ENCODE data around the gene KRT32.

KRT32 gene

DNA sequence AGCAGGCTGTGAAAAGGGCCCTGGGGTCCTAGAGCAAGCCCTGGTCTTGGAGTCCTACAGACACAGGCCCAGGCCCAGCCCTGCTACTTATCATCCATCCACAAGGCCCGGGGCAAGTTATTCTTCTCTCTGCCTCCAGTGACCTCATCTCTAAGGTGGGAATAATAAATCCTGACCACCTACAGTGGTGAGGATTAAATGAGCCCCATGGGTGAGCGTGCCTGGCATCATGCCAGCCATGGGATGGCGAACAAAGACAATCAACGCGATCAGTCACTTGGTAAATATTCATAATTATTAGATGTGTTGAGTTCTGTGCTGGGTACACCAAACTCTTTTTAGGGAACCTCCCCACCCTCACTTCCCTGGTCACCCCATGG is 46.0 kb upstream of the KRT32 start:
- Histone ChIP-seq H3K4me3 (replicated peaks; ENCODE audit: insufficient read depth, low read length) (no peak overlapping the region), H3K27me3 (ENCODE audit: insufficient read depth, poor library complexity, severe bottlenecking) (no peaks in the 10 kb centered on the region), H3K27ac (replicated peaks) (no peak overlapping the region)
- no peak for TF ChIP-seq CTCF (IDR thresholded peaks at IDR 0.05; ENCODE audit: insufficient read depth, low read length)
- no peak for TF ChIP-seq GABPA (IDR thresholded peaks at IDR 0.05; ENCODE audit: low read depth)
- TF ChIP-seq REST (IDR thresholded peaks at IDR 0.05; ENCODE audit: insufficient replicate concordance, low read depth) = no peak
- TF ChIP-seq SPI1 (IDR thresholded peaks at IDR 0.05; ENCODE audit: borderline replicate concordance, low read depth) = no peak
- TF ChIP-seq POLR2AphosphoS5 (IDR thresholded peaks at IDR 0.05; ENCODE audit: low read depth) = no peak
- DNase-seq (ENCODE audit: low read depth in 1 of 2, low spot score in 1 of 2) = no peak

GRCh38 chr17:41512546-41513167 is 45.5 kb upstream of the KRT32 start:
- peak in 1 of 2 experiments; percentile 21 for DNase-seq (ENCODE audit: low read depth in 1 of 2, low spot score in 1 of 2)
- Histone ChIP-seq H3K27me3 (ENCODE audit: insufficient read depth, poor library complexity, severe bottlenecking) (no peaks in the 10 kb centered on the region), H3K4me3 (replicated peaks; ENCODE audit: insufficient read depth, low read length) (no peak overlapping the region), H3K27ac (replicated peaks) (no peak overlapping the region)
- TF ChIP-seq REST (IDR thresholded peaks at IDR 0.05; ENCODE audit: insufficient replicate concordance, low read depth) (no peak), CTCF (IDR thresholded peaks at IDR 0.05; ENCODE audit: insufficient read depth, low read length) (no peak), POLR2AphosphoS5 (IDR thresholded peaks at IDR 0.05; ENCODE audit: low read depth) (no peak), SPI1 (IDR thresholded peaks at IDR 0.05; ENCODE audit: borderline replicate concordance, low read depth) (peak; percentile 32; the same call in 1 of the 2 replicates), GABPA (IDR thresholded peaks at IDR 0.05; ENCODE audit: low read depth) (no peak)

DNA sequence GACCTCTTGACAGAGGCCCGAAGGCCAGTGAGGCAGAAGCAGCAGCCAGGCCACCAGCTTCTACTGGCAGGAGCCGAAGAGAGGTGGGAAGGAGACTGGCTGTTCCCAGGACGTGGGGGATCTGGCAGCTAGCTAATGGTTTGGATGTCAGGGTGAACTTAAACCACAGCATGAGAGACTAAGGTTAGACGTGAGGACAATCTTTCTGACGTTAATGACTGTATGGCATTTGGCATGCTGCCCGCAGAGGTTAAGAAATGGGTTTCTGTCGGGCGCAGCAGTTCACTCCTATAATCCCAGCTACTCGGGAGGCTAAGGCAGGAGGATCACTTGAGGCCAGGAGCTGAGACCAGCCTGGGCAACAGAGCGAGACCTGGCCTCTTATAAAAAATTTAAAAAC is 44.5 kb upstream of the KRT32 start:
- DNase-seq (ENCODE audit: low read depth in 1 of 2, low spot score in 1 of 2) = no peak
- Histone ChIP-seq H3K27ac (replicated peaks) (no peak overlapping the region), H3K27me3 (ENCODE audit: insufficient read depth, poor library complexity, severe bottlenecking) (no peaks in the 10 kb centered on the region), H3K4me3 (replicated peaks; ENCODE audit: insufficient read depth, low read length) (no peak overlapping the region)
- TF ChIP-seq REST (IDR thresholded peaks at IDR 0.05; ENCODE audit: insufficient replicate concordance, low read depth) = no peak
- TF ChIP-seq POLR2AphosphoS5 (IDR thresholded peaks at IDR 0.05; ENCODE audit: low read depth) = no peak
- TF ChIP-seq GABPA (IDR thresholded peaks at IDR 0.05; ENCODE audit: low read depth) = no peak
- no peak for TF ChIP-seq CTCF (IDR thresholded peaks at IDR 0.05; ENCODE audit: insufficient read depth, low read length)
- TF ChIP-seq SPI1 (IDR thresholded peaks at IDR 0.05; ENCODE audit: borderline replicate concordance, low read depth) = no peak
